Activated T-helper 17 cell treated with anti-CD3 and anti-CD28 coated beads, Interleukin-2, amount 50 U/mL, for 72 hours (primary cell): ENCODE results near the gene LGALS3. TPM values are rescaled to one million over a fixed set of nuclear protein-coding genes. Genes with fewer than 3 reads are reported as not detected.
A peak's percentile ranks its signal among the peaks of the same experiment; 100 is the strongest.

Source experiments
- ATAC-seq: fragments of 150-1000 bp; cut with Tn5 transposase; replicated peaks from 2 replicates; pipeline ENCODE4 v1.10.0; 2021; ENCODE audit warnings: mild to moderate bottlenecking, moderate library complexity
- H3K27ac Mint-ChIP-seq: one replicate; pipeline ENCODE4 v1.8.0; 2022; ENCODE audit warnings: mixed read lengths
- H3K27me3 Mint-ChIP-seq: one replicate; pipeline ENCODE4 v1.8.0; 2022; ENCODE audit warnings: mixed read lengths
- H3K36me3 Mint-ChIP-seq: one replicate; pipeline ENCODE4 v1.8.0; 2022; ENCODE audit warnings: low read depth, mild to moderate bottlenecking, mixed read lengths
- H3K4me1 Mint-ChIP-seq: one replicate; pipeline ENCODE4 v1.8.0; 2022; ENCODE audit warnings: mixed read lengths
- H3K4me3 Mint-ChIP-seq: one replicate; pipeline ENCODE4 v1.8.0; 2022; ENCODE audit warnings: mild to moderate bottlenecking, mixed read lengths
- H3K9me3 Mint-ChIP-seq: one replicate; pipeline ENCODE4 v1.8.0; 2022; ENCODE audit warnings: mixed read lengths
- total RNA-seq, 2 donors: library from RNA; stranded (reverse); gene quantifications; one replicate each; pipeline ENCODE4 v1.2.3, GENCODE V29; 2022

The LGALS3 gene
- total RNA-seq, 2 donors from 2014 or later: 63.4 to 258 TPM

GRCh38 chr14:55158412-55158811 lies 29.4 kb downstream of the LGALS3 start:
- H3K36me3 Mint-ChIP-seq: peaks cover 32% of the 10 kb centered on the region
- no peak overlapping the region for H3K27ac Mint-ChIP-seq
- no peak for ATAC-seq
- peaks cover 11% of the 10 kb centered on the region for H3K4me1 Mint-ChIP-seq
- no peaks in the 10 kb centered on the region for H3K9me3 Mint-ChIP-seq
- H3K27me3 Mint-ChIP-seq: no peaks in the 10 kb centered on the region
- no peak overlapping the region for H3K4me3 Mint-ChIP-seq

DNA sequence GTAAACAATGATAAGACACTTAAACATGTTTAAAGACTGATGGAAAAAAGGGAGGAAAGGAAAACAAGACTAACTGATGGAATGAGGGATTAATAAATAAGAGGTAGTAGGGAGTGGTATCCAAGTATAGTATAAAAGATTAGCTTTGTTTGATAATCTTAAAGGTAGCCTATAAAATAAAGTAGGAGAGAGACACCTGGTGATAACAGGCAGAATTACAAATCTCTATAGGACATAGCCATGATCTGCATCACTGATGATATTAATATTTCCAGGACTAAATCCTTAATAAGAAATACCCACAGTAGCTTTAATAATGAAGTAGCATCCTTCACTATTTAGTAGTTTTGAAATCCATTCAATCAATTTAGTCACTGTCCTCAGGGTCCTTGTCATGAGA lies 31.9 kb downstream of the LGALS3 start:
- Mint-ChIP-seq H3K36me3 (peaks cover 28% of the 10 kb centered on the region), H3K27me3 (no peaks in the 10 kb centered on the region), H3K9me3 (no peaks in the 10 kb centered on the region), H3K4me3 (no peak overlapping the region), H3K27ac (no peak overlapping the region), H3K4me1 (peaks cover 16% of the 10 kb centered on the region)
- peak; percentile 61 for ATAC-seq

GRCh38 chr14:55170526-55170925 lies 41.5 kb downstream of the LGALS3 start:
- Mint-ChIP-seq H3K27ac (no peak overlapping the region), H3K4me1 (no peaks in the 10 kb centered on the region), H3K9me3 (no peaks in the 10 kb centered on the region), H3K4me3 (no peak overlapping the region), H3K27me3 (no peaks in the 10 kb centered on the region), H3K36me3 (peaks cover 15% of the 10 kb centered on the region)
- ATAC-seq: no peak

- H3K36me3 Mint-ChIP-seq: peaks cover 47% of the 10 kb centered on the region
- no peak overlapping the region for H3K27ac Mint-ChIP-seq
- ATAC-seq: no peak
- no peaks in the 10 kb centered on the region for H3K9me3 Mint-ChIP-seq
- H3K27me3 Mint-ChIP-seq: no peaks in the 10 kb centered on the region
- no peak overlapping the region for H3K4me3 Mint-ChIP-seq
- H3K4me1 Mint-ChIP-seq: no peaks in the 10 kb centered on the region
Measured at GRCh38 chr14:55180006-55180405, 51.0 kb downstream of the LGALS3 start.

DNA sequence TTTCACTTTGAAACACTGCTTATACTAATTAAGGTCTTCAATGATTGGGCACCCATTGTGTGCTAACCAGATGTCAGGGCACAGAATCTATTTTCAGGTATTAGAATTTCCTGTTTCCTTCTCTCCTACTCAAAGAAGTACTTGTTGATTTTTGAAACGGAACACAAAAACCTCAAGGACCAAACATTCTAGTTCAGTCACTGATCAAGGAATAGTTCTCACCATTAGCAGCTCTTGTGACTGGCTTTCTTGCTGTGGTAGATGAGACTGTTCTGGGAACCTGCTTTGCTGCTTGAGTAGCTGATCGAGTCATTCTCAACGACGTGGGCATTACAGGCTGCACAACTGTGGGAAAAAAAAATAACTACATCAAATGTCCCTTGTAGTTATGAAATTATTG lies 51.4 kb downstream of the LGALS3 start:
- no peak overlapping the region for H3K4me3 Mint-ChIP-seq
- H3K27me3 Mint-ChIP-seq: no peaks in the 10 kb centered on the region
- no peaks in the 10 kb centered on the region for H3K4me1 Mint-ChIP-seq
- H3K36me3 Mint-ChIP-seq: peaks cover 45% of the 10 kb centered on the region
- no peaks in the 10 kb centered on the region for H3K9me3 Mint-ChIP-seq
- ATAC-seq: no peak
- no peak overlapping the region for H3K27ac Mint-ChIP-seq

DNA sequence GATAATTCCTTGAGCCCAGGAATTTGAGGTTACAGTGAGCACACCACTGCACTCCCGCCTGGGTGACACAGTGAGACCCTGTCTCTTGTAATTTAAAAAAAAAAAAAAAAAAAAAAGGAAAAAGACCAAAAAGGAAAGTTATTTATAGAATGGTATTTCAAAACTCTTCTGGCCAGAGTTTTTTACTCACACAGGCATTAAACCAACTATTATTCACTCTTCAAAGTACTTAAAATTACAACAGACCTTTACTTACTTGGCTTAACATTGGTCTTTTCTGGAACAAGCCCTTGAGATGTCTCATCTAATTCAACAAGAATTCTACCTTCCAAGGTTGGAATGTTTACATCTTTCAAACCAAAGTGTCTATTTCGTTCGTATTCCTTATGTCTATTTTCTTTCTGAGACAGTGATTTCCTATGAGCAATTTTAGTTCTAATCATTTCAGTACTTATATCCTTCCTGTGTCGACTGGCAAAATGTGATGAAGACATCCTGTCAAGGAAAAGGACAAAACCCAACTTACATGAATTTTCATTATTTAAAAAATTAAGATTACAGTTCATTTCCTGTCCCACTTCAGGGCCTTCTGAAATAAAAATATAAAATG lies 59.7 kb downstream of the LGALS3 start:
- H3K4me1 Mint-ChIP-seq: peaks cover 15% of the 10 kb centered on the region
- H3K9me3 Mint-ChIP-seq: no peaks in the 10 kb centered on the region
- H3K36me3 Mint-ChIP-seq: no peaks in the 10 kb centered on the region
- H3K27me3 Mint-ChIP-seq: no peaks in the 10 kb centered on the region
- H3K27ac Mint-ChIP-seq: peak overlapping the region; percentile 32
- peak overlapping the region; percentile 98 for H3K4me3 Mint-ChIP-seq
- ATAC-seq: no peak

DNA sequence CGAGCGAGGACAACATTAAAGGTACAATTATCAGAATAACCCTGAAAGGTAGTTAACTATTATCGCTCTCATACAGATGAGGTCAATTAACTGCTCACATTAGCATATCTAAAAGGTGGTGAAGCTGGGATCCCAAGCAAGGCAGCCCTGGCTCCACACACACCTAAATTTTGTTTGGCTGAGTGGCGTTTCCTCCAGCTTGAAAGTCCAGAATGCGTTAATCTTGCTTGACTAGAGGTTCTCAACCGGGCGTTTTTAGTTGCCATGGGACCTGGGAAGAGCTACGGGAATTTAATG lies 61.8 kb downstream of the LGALS3 start:
- Mint-ChIP-seq H3K36me3 (no peaks in the 10 kb centered on the region), H3K27me3 (no peaks in the 10 kb centered on the region), H3K27ac (peak overlapping the region; percentile 89), H3K4me3 (peak overlapping the region; percentile 98), H3K4me1 (peaks cover 15% of the 10 kb centered on the region), H3K9me3 (no peaks in the 10 kb centered on the region)
- ATAC-seq: no peak

DNA sequence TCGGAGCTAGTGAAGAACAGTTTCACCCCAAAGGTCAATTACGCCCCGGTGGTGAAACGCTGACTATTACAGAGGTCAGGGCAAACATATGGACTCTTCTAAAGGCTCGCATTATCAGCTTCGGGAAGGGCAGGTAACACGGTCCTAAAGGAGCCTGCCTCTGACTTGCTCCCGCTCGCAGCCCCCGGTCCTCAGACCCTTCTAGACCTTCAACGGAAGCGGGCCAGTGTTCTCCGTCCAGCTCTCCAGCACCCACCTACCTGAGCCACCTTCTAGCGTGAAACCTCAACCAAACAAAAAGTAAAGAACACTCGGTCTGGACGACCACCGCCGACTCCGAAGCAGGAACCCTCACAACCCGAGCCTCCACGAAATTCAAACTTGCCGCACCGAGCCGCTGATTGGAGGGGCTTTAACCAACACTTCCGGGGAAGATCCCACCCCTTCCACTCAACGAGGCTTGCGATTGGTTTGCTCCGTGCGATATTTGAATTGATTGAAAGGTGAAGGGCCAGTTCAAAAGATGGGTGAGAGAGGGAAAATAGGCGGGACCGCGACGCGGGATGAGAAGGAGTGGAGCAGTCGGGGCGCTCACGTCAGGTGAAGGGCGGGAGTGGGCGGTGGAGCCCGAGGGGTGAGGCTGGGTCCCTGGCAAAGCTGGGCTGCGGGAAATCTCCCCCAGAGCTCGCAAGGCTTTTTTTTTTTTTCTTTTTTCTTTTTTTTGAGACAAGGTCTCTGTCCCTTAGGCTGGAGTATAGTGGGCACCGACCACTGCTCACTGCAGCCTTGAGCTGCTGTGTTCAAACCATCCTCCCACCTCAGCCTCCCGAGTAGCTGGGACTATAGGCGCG lies 62.4 kb downstream of the LGALS3 start, which contains the start of gene DLGAP5:
DLGAP5 (minus strand) TSS at position 383 of the 851 bp plus-strand sequence. CDS start 2,406 bp downstream, outside the sequence.
- ATAC-seq: peak; percentile 99
- peak within 1 kb of the TSS; percentile 98 for H3K4me3 Mint-ChIP-seq
- H3K27me3 Mint-ChIP-seq: no peaks in the 10 kb centered on the region
- H3K4me1 Mint-ChIP-seq: peaks cover 15% of the 10 kb centered on the region
- H3K36me3 Mint-ChIP-seq: no peaks in the 10 kb centered on the region
- no peaks in the 10 kb centered on the region for H3K9me3 Mint-ChIP-seq
- H3K27ac Mint-ChIP-seq: peak within 1 kb of the TSS; percentile 89

- H3K27ac Mint-ChIP-seq: peak overlapping the region; percentile 89
- no peak for ATAC-seq
- H3K9me3 Mint-ChIP-seq: no peaks in the 10 kb centered on the region
- peak overlapping the region; percentile 98 for H3K4me3 Mint-ChIP-seq
- no peaks in the 10 kb centered on the region for H3K27me3 Mint-ChIP-seq
- peaks cover 15% of the 10 kb centered on the region for H3K4me1 Mint-ChIP-seq
- H3K36me3 Mint-ChIP-seq: no peaks in the 10 kb centered on the region
Measured at GRCh38 chr14:55192054-55192621, 63.1 kb downstream of the LGALS3 start.

DNA sequence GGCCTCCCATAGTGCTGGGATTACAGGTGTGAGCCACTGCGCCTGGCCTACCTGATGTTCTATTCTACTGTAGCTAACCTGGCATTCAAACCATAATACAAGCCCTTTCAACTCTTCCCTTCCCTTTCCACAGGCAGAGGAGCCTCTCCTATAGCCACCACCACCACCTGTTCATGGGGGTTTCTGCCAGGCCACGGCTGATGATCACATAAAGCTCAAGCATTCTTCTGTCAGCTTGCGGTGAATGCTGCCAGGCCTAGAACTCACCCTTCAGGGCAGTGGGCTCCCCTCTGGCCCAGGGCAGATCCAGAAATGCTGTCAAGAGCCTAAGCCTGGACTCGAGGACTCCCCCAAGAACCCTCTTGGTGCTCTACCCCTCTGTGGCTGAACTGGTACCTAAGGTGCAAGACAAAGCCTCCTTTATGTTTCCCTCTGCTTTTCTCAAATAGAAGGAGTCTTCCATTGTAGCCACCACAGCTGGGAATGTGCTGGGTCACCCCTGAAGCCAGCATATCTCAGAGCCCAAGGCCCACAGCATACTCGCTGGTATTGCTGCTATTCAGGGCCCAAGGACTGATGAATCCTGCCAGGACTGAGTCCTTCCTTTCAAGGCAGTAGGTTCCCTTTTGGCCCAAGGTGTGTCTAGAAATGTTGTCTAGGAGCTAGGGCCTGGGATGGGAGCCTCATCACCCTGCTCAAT lies 65.8 kb downstream of the LGALS3 start:
- Mint-ChIP-seq H3K36me3 (no peaks in the 10 kb centered on the region), H3K4me1 (peaks cover 11% of the 10 kb centered on the region), H3K27ac (no peak overlapping the region), H3K9me3 (no peaks in the 10 kb centered on the region), H3K4me3 (no peak overlapping the region), H3K27me3 (no peaks in the 10 kb centered on the region)
- no peak for ATAC-seq

Other genes with a start within 250 kb of the LGALS3 start
- 10 to 100 TPM; 23.7 to 36.3 TPM for gene GCH1, start 226.4 kb upstream of the LGALS3 start, total RNA-seq
- gene WDHD1, start 102.2 kb upstream of the LGALS3 start, total RNA-seq: 10 to 100 TPM; 39.9 to 60.0 TPM
- gene SOCS4, start 102.0 kb upstream of the LGALS3 start, total RNA-seq: 10 to 100 TPM; 17.5 to 36.5 TPM
- gene MAPK1IP1L, start 77.6 kb upstream of the LGALS3 start, total RNA-seq: 100 to 1,000 TPM; 106 to 114 TPM
- 100 to 1,000 TPM in 1 of 2 donors, 10 to 100 TPM in 1; 93.8 to 102 TPM for gene DLGAP5, start 62.3 kb downstream of the LGALS3 start, total RNA-seq
- gene FBXO34, start 142.2 kb downstream of the LGALS3 start, total RNA-seq: 10 to 100 TPM; 16.3 to 30.1 TPM